Activated naive CD4-positive, alpha-beta T cell treated with anti-CD3 and anti-CD28 coated beads, Interleukin-2, amount 50 U/mL, for 16 hours (primary cell): ENCODE data around the gene MYH6.

Experiments used
- DNase-seq: peaks from one replicate; pipeline ENCODE4 v3.0.0-alpha.2; 2020

Gene MYH6

GRCh38 chr14:23353433-23353780 lies 54.7 kb downstream of the MYH6 start:
- no peak for DNase-seq

- DNase-seq: peak; percentile 63
Observed at GRCh38 chr14:23352506-23353432, 55.3 kb downstream of the MYH6 start, which contains the start of gene SLC22A17. Gene SLC22A17 (minus strand): TSS chr14:23352887.

- DNase-seq: no peak
Observed at GRCh38 chr14:23351681-23352505, 56.2 kb downstream of the MYH6 start.

- no peak for DNase-seq
Observed at GRCh38 chr14:23349156-23349845, 58.8 kb downstream of the MYH6 start.

GRCh38 chr14:23348297-23348655 lies 59.8 kb downstream of the MYH6 start:
- DNase-seq: no peak

- DNase-seq: no peak
Observed at GRCh38 chr14:23347406-23348296, 60.4 kb downstream of the MYH6 start.

- DNase-seq: no peak
Observed at GRCh38 chr14:23346693-23347405, 61.2 kb downstream of the MYH6 start.

GRCh38 chr14:23345987-23346692 lies 61.9 kb downstream of the MYH6 start:
- no peak for DNase-seq

GRCh38 chr14:23344481-23344880 lies 63.6 kb downstream of the MYH6 start:
- DNase-seq: no peak

GRCh38 chr14:23339506-23340268 lies 68.4 kb downstream of the MYH6 start:
- DNase-seq: no peak

- DNase-seq: no peak
Observed at GRCh38 chr14:23335623-23336022, 72.5 kb downstream of the MYH6 start.
